Chondrocyte (in vitro differentiated cells): ENCODE data around the gene WDR27. TPM values are rescaled to one million over a fixed set of nuclear protein-coding genes. Genes with fewer than 3 reads are reported as not detected.

Experiments
- DNase-seq: peaks from one replicate; pipeline ENCODE4 v3.0.0; 2021; ENCODE audit warnings: mixed read lengths, low spot score
- H3K27ac Mint-ChIP-seq: one replicate; pipeline ENCODE4 v1.8.0; 2021; ENCODE audit warnings: mild to moderate bottlenecking, moderate library complexity, mixed read lengths; ENCODE audit not compliant: unreplicated experiment
- H3K27me3 Mint-ChIP-seq: 2 replicates; pipeline ENCODE4 v1.8.0; 2021; ENCODE audit warnings: low read depth, mixed read lengths
- H3K36me3 Mint-ChIP-seq: 2 replicates; pipeline ENCODE4 v1.8.0; 2021; ENCODE audit warnings: low read depth, mixed read lengths
- H3K4me1 Mint-ChIP-seq: 2 replicates; pipeline ENCODE4 v1.8.0; 2021; ENCODE audit warnings: low read depth, mild to moderate bottlenecking, mixed read lengths
- H3K4me3 Mint-ChIP-seq: one replicate; pipeline ENCODE4 v1.8.0; 2021; ENCODE audit warnings: mild to moderate bottlenecking, moderate library complexity, mixed read lengths; ENCODE audit not compliant: unreplicated experiment
- H3K9me3 Mint-ChIP-seq: 2 replicates; pipeline ENCODE4 v1.8.0; 2021; ENCODE audit warnings: low read depth, mixed read lengths
- CTCF ChIP-seq: fragments of 200-600 bp; sonication (generic); IDR thresholded peaks from 2 replicates; pipeline ENCODE4 v1.5.0; 2021; ENCODE audit warnings: antibody characterized with exemption, mild to moderate bottlenecking, moderate library complexity
- total RNA-seq: library from RNA; stranded (reverse); gene quantifications from 3 replicates; pipeline ENCODE4 v1.2.1, GENCODE V29; 2021

Gene WDR27
- total RNA-seq, 1 donor from 2014 or later = 24.9 TPM

DNA sequence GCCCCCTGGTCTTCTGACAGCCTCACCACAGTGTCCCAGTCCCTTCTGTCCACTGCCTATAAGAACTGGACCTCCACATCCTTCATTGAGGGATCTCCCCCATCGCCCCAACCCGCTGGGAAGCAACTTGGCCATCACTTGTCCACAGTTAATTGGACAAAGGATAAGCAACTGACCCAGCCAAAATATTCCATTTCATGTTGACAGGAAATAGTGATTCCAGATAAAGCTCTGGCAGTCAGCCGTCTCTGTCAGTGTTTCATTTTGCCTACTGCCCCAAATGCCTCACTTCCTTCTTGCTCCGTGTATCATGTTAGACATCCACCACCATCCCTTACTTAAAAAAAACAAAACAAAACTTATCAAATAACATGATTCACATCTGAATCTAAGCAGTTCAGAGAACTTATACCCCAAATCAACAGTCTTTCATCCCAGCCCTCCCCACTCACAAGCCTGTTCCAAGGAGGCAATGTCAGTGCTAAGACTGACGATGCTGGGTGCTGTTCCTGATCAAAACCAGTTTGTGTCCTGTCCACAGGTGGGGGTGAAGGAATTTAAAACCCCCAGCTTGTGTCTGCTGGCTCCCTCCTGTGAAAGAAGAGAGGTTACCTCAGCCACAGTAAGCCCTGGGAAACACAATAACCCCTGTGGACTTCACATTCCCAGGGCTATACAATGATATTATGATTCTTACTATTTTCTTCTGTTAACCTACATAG lies 162.5 kb downstream of the WDR27 start:
- Mint-ChIP-seq H3K4me3 (no peak overlapping the region), H3K27me3 (no peaks in the 10 kb centered on the region), H3K36me3 (peaks cover 18% of the 10 kb centered on the region), H3K9me3 (peaks cover 29% of the 10 kb centered on the region), H3K4me1 (peaks cover 22% of the 10 kb centered on the region), H3K27ac (no peak overlapping the region)
- TF ChIP-seq CTCF = no peak
- DNase-seq = no peak

- Mint-ChIP-seq H3K9me3 (peaks cover 44% of the 10 kb centered on the region), H3K36me3 (peaks cover 25% of the 10 kb centered on the region), H3K4me1 (peaks cover 22% of the 10 kb centered on the region), H3K27ac (no peak overlapping the region), H3K4me3 (no peak overlapping the region), H3K27me3 (no peaks in the 10 kb centered on the region)
- no peak for TF ChIP-seq CTCF
- no peak for DNase-seq
Measured at GRCh38 chr6:169536446-169537170, 165.2 kb downstream of the WDR27 start.

DNA sequence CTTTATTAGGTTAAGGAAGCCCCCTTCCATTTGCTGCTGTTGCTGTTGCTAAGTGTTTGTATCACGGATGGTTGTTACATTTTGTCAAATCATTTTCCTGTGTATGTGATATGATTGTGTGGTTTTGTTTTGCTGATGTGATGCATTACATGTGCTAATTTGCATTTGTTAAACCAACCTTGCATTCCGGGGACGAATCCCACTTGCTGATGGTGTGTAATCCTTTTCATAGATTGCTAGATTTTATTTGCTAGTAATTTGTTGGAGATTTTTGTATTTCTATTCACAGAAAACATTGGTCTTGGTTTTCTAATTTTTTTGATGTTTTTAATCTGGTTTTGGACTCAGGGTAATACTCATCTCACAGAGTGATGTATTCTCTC lies 167.8 kb downstream of the WDR27 start:
- Mint-ChIP-seq H3K4me3 (no peak overlapping the region), H3K4me1 (peaks cover 13% of the 10 kb centered on the region), H3K36me3 (peaks cover 25% of the 10 kb centered on the region), H3K27ac (no peak overlapping the region), H3K27me3 (no peaks in the 10 kb centered on the region), H3K9me3 (peaks cover 44% of the 10 kb centered on the region)
- no peak for DNase-seq
- no peak for TF ChIP-seq CTCF

GRCh38 chr6:169533301-169534038 lies 168.4 kb downstream of the WDR27 start:
- Mint-ChIP-seq H3K27ac (no peak overlapping the region), H3K9me3 (peaks cover 44% of the 10 kb centered on the region), H3K27me3 (no peaks in the 10 kb centered on the region), H3K36me3 (peaks cover 25% of the 10 kb centered on the region), H3K4me1 (peaks cover 13% of the 10 kb centered on the region), H3K4me3 (no peak overlapping the region)
- DNase-seq = no peak
- TF ChIP-seq CTCF = no peak

DNA sequence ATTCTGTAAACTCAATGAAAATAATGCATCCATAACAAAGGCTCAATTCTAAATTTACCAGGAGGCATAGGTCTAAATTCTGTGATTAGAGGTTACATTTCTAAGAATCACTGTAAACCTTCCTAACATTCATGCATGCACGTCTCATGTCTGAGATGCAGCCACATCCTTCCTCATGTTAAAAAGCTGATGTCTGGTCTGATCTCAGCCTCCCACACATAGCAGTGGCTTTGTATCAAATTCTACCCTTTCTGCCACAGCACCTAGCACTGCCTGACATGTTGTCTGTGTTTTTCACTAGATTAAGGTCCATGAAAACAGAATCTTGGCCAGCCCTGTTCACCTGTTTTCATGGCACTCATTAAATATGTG lies 171.1 kb downstream of the WDR27 start:
- no peaks in the 10 kb centered on the region for H3K27me3 Mint-ChIP-seq
- no peak overlapping the region for H3K4me3 Mint-ChIP-seq
- peaks cover 9% of the 10 kb centered on the region for H3K36me3 Mint-ChIP-seq
- no peak for DNase-seq
- TF ChIP-seq CTCF = no peak
- H3K4me1 Mint-ChIP-seq = peaks cover 13% of the 10 kb centered on the region
- H3K9me3 Mint-ChIP-seq = peaks cover 26% of the 10 kb centered on the region
- no peak overlapping the region for H3K27ac Mint-ChIP-seq
